Astrocyte of the spinal cord (primary cell): ENCODE data around the gene ADCY9.
A peak's percentile ranks its signal among the peaks of the same experiment; 100 is the strongest.

Experiments
- DNase-seq: peaks from one replicate; pipeline ENCODE4 v3.0.0; 2011; ENCODE audit warnings: low read depth, low spot score
- H3K4me3 ChIP-seq: 2 replicates; pipeline ENCODE4 v1.5.1; 2011; ENCODE audit warnings: low read depth, mild to moderate bottlenecking, low read length, moderate library complexity
- CTCF ChIP-seq: IDR thresholded peaks from 2 replicates; pipeline ENCODE4 v1.5.1; 2012; ENCODE audit warnings: low read depth, mild to moderate bottlenecking, low read length, inconsistent platforms
- in situ Hi-C: cut with HindIII; loops from 2 replicates; pipeline ENCODE4 v1.10.0; 2017; ENCODE audit warnings: low sequenced_read_pairs

The ADCY9 gene

GRCh38 chr16:4016658-4017057, 99.6 kb downstream of the ADCY9 start:
- no peak for TF ChIP-seq CTCF
- in situ Hi-C loops = no loop called here
- DNase-seq = no peak
- no peak overlapping the region for H3K4me3 ChIP-seq

- no peak overlapping the region for H3K4me3 ChIP-seq
- DNase-seq = no peak
- in situ Hi-C loops = no loop called here
- TF ChIP-seq CTCF = no peak
These were observed 100.3 kb downstream of the ADCY9 start for GRCh38 chr16:4016005-4016352.

DNA sequence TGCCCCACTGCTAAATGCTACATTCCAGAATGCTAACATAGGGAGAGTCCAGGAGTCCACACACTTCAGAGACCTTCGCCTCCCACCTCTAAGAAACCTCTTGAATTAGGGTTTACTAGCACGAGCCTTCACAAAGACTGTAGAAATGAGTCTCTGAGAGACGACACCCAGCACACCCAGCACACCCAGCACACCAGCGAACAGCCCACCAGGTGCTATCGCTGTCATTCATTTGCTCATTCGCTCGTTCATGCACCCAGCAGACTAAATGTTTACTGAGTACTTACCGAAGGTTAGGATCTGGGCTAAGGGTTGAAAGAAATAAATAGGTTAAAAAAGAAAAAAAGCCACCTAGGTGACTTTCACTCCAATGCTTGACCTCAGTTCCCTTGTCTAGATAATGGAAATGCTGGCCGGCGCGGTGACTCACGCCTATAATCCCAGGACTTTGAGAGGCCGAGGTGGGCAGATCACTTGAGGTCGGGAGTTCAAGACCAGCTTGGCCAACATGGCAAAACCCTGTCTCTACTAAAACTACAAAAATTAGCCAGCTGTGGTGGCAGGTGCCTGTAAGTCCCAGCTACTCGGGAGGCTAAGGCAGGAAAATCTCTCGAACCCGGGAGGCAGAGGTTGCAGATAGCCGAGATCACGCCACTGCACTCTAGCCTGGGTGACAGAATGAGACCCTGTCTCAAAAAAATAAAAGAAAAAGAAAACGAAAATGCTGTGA, 100.8 kb downstream of the ADCY9 start:
- in situ Hi-C loops = no loop called here
- no peak overlapping the region for H3K4me3 ChIP-seq
- TF ChIP-seq CTCF = no peak
- DNase-seq = no peak

- DNase-seq = no peak
- no peak overlapping the region for H3K4me3 ChIP-seq
- in situ Hi-C loops = no loop called here
These were observed 104.2 kb downstream of the ADCY9 start for GRCh38 chr16:4011940-4012629.

GRCh38 chr16:4011225-4011939, 104.9 kb downstream of the ADCY9 start:
- no peak overlapping the region for H3K4me3 ChIP-seq
- peak; percentile 60 for DNase-seq
- TF ChIP-seq CTCF = no peak
- in situ Hi-C loops = no loop called here

More at GRCh38 chr16:4011940-4012629, 104.2 kb downstream of the ADCY9 start:
- TF ChIP-seq CTCF = no peak

DNA sequence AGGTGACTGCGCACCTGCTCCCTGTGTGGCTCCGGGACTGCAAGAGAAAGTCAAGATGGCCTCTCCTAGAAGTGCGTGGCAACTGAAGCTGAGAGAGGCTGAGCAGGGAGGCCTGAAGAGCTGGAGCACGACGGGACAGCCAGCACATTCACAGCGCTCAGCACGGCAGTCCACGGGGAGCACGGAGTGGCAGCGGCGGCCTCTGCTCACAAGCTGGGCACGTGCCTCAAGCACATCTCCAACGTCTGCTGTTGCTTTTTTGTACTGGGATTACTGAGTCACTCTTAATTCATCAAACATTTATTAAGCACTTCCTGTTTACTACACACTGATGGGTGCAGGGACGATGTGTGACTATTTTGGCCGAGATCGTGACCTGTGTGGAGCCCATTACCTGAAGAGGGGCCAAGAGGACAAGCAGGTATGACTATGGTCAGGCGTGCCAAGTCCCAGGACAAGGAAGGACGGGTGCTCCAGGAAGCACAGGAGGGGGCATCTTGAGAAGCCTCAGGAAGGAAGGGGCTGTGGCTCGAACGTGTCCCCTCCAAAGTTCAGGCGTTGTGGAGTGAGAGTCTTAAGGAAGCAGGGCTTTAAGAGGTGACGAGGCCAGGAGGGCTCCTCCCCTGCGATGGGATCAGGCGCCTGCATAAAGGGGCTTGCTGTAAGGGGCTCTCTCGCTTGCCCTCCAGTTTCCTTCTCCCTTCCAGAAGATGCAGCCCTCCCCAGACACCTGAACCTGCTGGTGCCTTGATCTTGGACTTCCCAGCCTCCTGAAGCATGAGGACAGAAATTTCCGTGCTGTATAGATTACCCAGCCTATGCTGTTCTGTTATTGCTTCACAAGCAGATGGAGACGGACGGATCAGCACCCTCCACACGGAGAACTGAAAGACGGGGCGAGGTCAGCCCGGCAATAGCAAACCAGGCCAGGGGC, 105.8 kb downstream of the ADCY9 start:
- no peak overlapping the region for H3K4me3 ChIP-seq
- DNase-seq = no peak

More for the DNA sequence above, 105.8 kb downstream of the ADCY9 start:
- in situ Hi-C loops = no loop called here
- no peak for TF ChIP-seq CTCF
